ENCODE results near the gene SPATA32. TPM values are rescaled to one million over a fixed set of nuclear protein-coding genes. Genes with fewer than 3 reads are reported as not detected.

Gene SPATA32
- total RNA-seq, 1 experiment from 2014 or later, result 0.15 TPM

GRCh38 chr17:45225964-45226530 is 35.8 kb downstream of the SPATA32 start:
- no TSS peak for BruUV-seq (replicated peaks)
- H3K4me2 ChIP-seq (ENCODE audit: low read length), result no peak overlapping the region
- DNase-seq (ENCODE audit: low read depth, low spot score), result no peak
- H3K9me3 ChIP-seq (ENCODE audit: control insufficient read depth in 1 of 2, insufficient read depth in 1 of 2, low read depth in 1 of 2, low read length in 2 of 2), result no peaks in the 10 kb centered on the region
- peaks cover 25 to 83% of the 10 kb centered on the region in 2 experiments for H3K4me1 ChIP-seq (ENCODE audit: control insufficient read depth in 1 of 2, insufficient read depth in 2 of 2, low read length in 2 of 2)
- no peak overlapping the region for H3K9ac ChIP-seq (ENCODE audit: low read length)
- no peak overlapping the region for H3K27ac ChIP-seq (ENCODE audit: low read depth, low read length)
- no peaks in the 10 kb centered on the region for H3K36me3 ChIP-seq (ENCODE audit: control insufficient read depth in 1 of 2, insufficient read depth in 2 of 2, low read length in 2 of 2)
- ATAC-seq, result no peak
- no peak overlapping the region for H2AFZ ChIP-seq (ENCODE audit: low read depth, low read length, poor library complexity, severe bottlenecking)
- TF ChIP-seq ZFX (IDR thresholded peaks at IDR 0.05), result no peak
- CTCF ChIA-PET, result interaction anchor here (0.7 to 1.8 kb wide), 2 partner anchors 9 to 77 kb away, joined by 4 to 7 read pairs; no protein-coding TSS in a partner anchor
- H3K4me3 ChIP-seq (replicated peaks in 1 of 2; ENCODE audit: low read depth in 1 of 2, low read length in 2 of 2), result no peak overlapping the region
- intact Hi-C loops (cut with micrococcal nuclease), result no loop called here
- no peaks in the 10 kb centered on the region for H3K79me2 ChIP-seq (ENCODE audit: insufficient read depth, low read length)
- POLR2A ChIA-PET, result interaction anchor here (1.6 kb wide), 1 partner anchor 78 kb away, joined by 6 read pairs; the partner anchor contains the start of gene HEXIM1
- H4K20me1 ChIP-seq (ENCODE audit: insufficient read depth), result no peaks in the 10 kb centered on the region
- no peaks in the 10 kb centered on the region for H3K9me2 ChIP-seq (ENCODE audit: insufficient read depth)
- RAD21 ChIA-PET (ENCODE audit: low non-redundant PET in 1 of 2, low total read pairs in 2 of 2, uncharacterized antibody in 2 of 2, unreplicated experiment in 2 of 2), result no interaction called here
- no peaks in the 10 kb centered on the region for H3K27me3 ChIP-seq (ENCODE audit: insufficient read depth, low read length)

GRCh38 chr17:45225051-45225700 is 36.7 kb downstream of the SPATA32 start:
- Histone ChIP-seq H2AFZ (ENCODE audit: low read depth, low read length, poor library complexity, severe bottlenecking) (no peak overlapping the region), H3K79me2 (ENCODE audit: insufficient read depth, low read length) (no peaks in the 10 kb centered on the region), H3K36me3 (ENCODE audit: control insufficient read depth in 1 of 2, insufficient read depth in 2 of 2, low read length in 2 of 2) (no peaks in the 10 kb centered on the region), H3K4me3 (replicated peaks in 1 of 2; ENCODE audit: low read depth in 1 of 2, low read length in 2 of 2) (no peak overlapping the region), H3K9me2 (ENCODE audit: insufficient read depth) (no peaks in the 10 kb centered on the region), H4K20me1 (ENCODE audit: insufficient read depth) (no peaks in the 10 kb centered on the region), H3K27ac (ENCODE audit: low read depth, low read length) (no peak overlapping the region; the same call in 1 of the 2 replicates), H3K9me3 (ENCODE audit: control insufficient read depth in 1 of 2, insufficient read depth in 1 of 2, low read depth in 1 of 2, low read length in 2 of 2) (no peaks in the 10 kb centered on the region), H3K9ac (ENCODE audit: low read length) (no peak overlapping the region), H3K4me1 (ENCODE audit: control insufficient read depth in 1 of 2, insufficient read depth in 2 of 2, low read length in 2 of 2) (peaks cover 19 to 76% of the 10 kb centered on the region in 2 experiments), H3K4me2 (ENCODE audit: low read length) (no peak overlapping the region), H3K27me3 (ENCODE audit: insufficient read depth, low read length) (no peaks in the 10 kb centered on the region)
- ChIA-PET RAD21 (ENCODE audit: low non-redundant PET in 1 of 2, low total read pairs in 2 of 2, uncharacterized antibody in 2 of 2, unreplicated experiment in 2 of 2) (no interaction called here), CTCF (interaction anchor here (1.8 kb wide), 1 partner anchor 10 kb away, joined by 7 read pairs; no protein-coding TSS in a partner anchor), POLR2A (interaction anchor here (1.6 kb wide), 1 partner anchor 77 kb away, joined by 6 read pairs; the partner anchor contains the start of gene HEXIM1)
- no peak for DNase-seq (ENCODE audit: low read depth, low spot score)
- no peak for ATAC-seq
- BruUV-seq (replicated peaks), result no TSS peak
- TF ChIP-seq POLR2A (IDR thresholded peaks at IDR 0.05; ENCODE audit: borderline replicate concordance, extremely low read depth, insufficient read depth, insufficient read length), result no peak
- TF ChIP-seq ATF3 (IDR thresholded peaks at IDR 0.05), result no peak
- no peak for TF ChIP-seq TCF7L2 (IDR thresholded peaks at IDR 0.05; ENCODE audit: borderline replicate concordance, extremely low read depth, insufficient read depth, insufficient read length)
- TF ChIP-seq SRF (IDR thresholded peaks at IDR 0.05; ENCODE audit: low read depth), result no peak
- TF ChIP-seq CBX3 (IDR thresholded peaks at IDR 0.05; ENCODE audit: low read depth), result no peak
- no peak for TF ChIP-seq CEBPB (IDR thresholded peaks at IDR 0.05; ENCODE audit: low read depth)
- TF ChIP-seq CTCF (IDR thresholded peaks at IDR 0.05 in 2 of 3, conservative IDR thresholded peaks at IDR 0.05 in 1 of 3; ENCODE audit: borderline replicate concordance in 1 of 3, insufficient read depth in 1 of 3, low read depth in 2 of 3, low read length in 2 of 3), result no peak
- no peak for TF ChIP-seq EZH2 (IDR thresholded peaks at IDR 0.05)
- no peak for TF ChIP-seq FOSL1 (IDR thresholded peaks at IDR 0.05; ENCODE audit: low read depth)
- TF ChIP-seq SP1 (IDR thresholded peaks at IDR 0.05; ENCODE audit: low read depth), result no peak
- TF ChIP-seq SIN3A (IDR thresholded peaks at IDR 0.05; ENCODE audit: low read depth), result no peak
- intact Hi-C loops (cut with micrococcal nuclease), result no loop called here

Measured in HCT116 (cell line).